HG02973 (cell line): ENCODE data around the gene DDX31.

ENCODE experiments used
- ATAC-seq: cut with Tn5 transposase; IDR thresholded peaks from one replicate; pipeline ENCODE4 v1.9.1; 2021; ENCODE audit warnings: moderate library complexity; ENCODE audit not compliant: unreplicated experiment

Gene DDX31

GRCh38 chr9:132674485-132674884 lies 4.7 kb upstream of the DDX31 start:
- no peak for ATAC-seq

GRCh38 chr9:132673355-132673754 lies 3.6 kb upstream of the DDX31 start:
- ATAC-seq: no peak

- ATAC-seq: no peak
These were observed 2.6 kb upstream of the DDX31 start for GRCh38 chr9:132672413-132672690.

GRCh38 chr9:132671620-132672412 lies 2.0 kb upstream of the DDX31 start:
- ATAC-seq: no peak

GRCh38 chr9:132670457-132671391 lies 941 bp upstream of the DDX31 start, which contains the start of gene GTF3C4:
TSS of gene GTF3C4 (plus strand) at chr9:132670464. CDS start at chr9:132670599, 135 bp downstream.
- ATAC-seq: peak; percentile 33

GRCh38 chr9:132669319-132669697 lies 475 bp downstream of the DDX31 start:
- no peak for ATAC-seq

GRCh38 chr9:132663851-132664250 lies 5.9 kb downstream of the DDX31 start:
- ATAC-seq: no peak

GRCh38 chr9:132663117-132663516 lies 6.7 kb downstream of the DDX31 start:
- no peak for ATAC-seq

GRCh38 chr9:132662152-132662945 lies 7.4 kb downstream of the DDX31 start:
- ATAC-seq: no peak

GRCh38 chr9:132656299-132656698 lies 13.5 kb downstream of the DDX31 start:
- no peak for ATAC-seq

GRCh38 chr9:132651259-132651658 lies 18.5 kb downstream of the DDX31 start:
- ATAC-seq: no peak

- ATAC-seq: no peak
These were observed 21.1 kb downstream of the DDX31 start for GRCh38 chr9:132648685-132649084.

- ATAC-seq: no peak
These were observed 21.5 kb downstream of the DDX31 start for GRCh38 chr9:132648283-132648682.

GRCh38 chr9:132647806-132648205 lies 22.0 kb downstream of the DDX31 start:
- ATAC-seq: no peak

GRCh38 chr9:132647355-132647754 lies 22.4 kb downstream of the DDX31 start:
- no peak for ATAC-seq

GRCh38 chr9:132646726-132647125 lies 23.1 kb downstream of the DDX31 start:
- ATAC-seq: no peak

GRCh38 chr9:132645711-132646110 lies 24.1 kb downstream of the DDX31 start:
- ATAC-seq: no peak

- ATAC-seq: no peak
These were observed 24.5 kb downstream of the DDX31 start for GRCh38 chr9:132645306-132645705.

- no peak for ATAC-seq
These were observed 25.5 kb downstream of the DDX31 start for GRCh38 chr9:132644251-132644650.

- ATAC-seq: no peak
These were observed 28.6 kb downstream of the DDX31 start for GRCh38 chr9:132641216-132641615.

GRCh38 chr9:132639322-132639721 lies 30.5 kb downstream of the DDX31 start:
- ATAC-seq: no peak
